22Rv1 (cell line): ENCODE results near the gene ZFR2.

ENCODE experiments used
- ZFX ChIP-seq: fragments of 450-650 bp; IDR thresholded peaks from 2 replicates; pipeline ENCODE4 v1.6.1; 2017; ENCODE audit warnings: antibody characterized with exemption, borderline replicate concordance
- TF ChIP-seq, protein P1 (sequence below): fragments of 450-650 bp; IDR thresholded peaks from 2 replicates; pipeline ENCODE4 v1.5.1; 2017; ENCODE audit warnings: mild to moderate bottlenecking

DNA sequence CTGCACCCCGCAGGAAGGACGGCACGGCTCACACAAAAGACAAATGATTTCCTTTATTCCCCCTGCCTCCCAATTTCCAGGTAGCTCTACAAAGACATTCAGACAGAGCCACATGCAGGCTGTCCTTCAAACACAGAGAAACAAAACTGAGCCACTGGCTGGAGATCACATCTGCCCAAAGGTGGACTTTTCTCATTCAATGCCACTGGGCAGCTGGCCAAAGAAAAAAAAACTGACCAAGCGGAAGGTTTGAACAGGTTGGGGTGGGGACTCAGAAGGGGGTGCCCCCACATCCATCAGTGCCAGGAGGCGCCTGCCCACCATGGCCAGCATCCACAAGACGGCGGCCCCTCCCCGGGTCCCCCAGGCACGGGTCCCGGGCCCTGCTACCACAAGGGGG, 64.9 kb downstream of the ZFR2 start:
- TF ChIP-seq, protein P1, sequence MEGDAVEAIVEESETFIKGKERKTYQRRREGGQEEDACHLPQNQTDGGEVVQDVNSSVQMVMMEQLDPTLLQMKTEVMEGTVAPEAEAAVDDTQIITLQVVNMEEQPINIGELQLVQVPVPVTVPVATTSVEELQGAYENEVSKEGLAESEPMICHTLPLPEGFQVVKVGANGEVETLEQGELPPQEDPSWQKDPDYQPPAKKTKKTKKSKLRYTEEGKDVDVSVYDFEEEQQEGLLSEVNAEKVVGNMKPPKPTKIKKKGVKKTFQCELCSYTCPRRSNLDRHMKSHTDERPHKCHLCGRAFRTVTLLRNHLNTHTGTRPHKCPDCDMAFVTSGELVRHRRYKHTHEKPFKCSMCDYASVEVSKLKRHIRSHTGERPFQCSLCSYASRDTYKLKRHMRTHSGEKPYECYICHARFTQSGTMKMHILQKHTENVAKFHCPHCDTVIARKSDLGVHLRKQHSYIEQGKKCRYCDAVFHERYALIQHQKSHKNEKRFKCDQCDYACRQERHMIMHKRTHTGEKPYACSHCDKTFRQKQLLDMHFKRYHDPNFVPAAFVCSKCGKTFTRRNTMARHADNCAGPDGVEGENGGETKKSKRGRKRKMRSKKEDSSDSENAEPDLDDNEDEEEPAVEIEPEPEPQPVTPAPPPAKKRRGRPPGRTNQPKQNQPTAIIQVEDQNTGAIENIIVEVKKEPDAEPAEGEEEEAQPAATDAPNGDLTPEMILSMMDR, result no peak
- TF ChIP-seq ZFX, result no peak
